HepG2 (cell line): Measurements from ENCODE around the gene BAG3. TPM values are rescaled to one million over a fixed set of nuclear protein-coding genes. Genes with fewer than 3 reads are reported as not detected.

Source experiments
- ATAC-seq: fragments of 200-7000 bp; cut with Tn5 transposase; 3 replicates; pipeline ENCODE4 v1.9.1; 2020; ENCODE audit warnings: mild to moderate bottlenecking, moderate library complexity
- BruUV-seq: library from RNA; stranded (reverse); fragments of 400-500 nt; replicated peaks from 2 replicates; lab custom pipeline; 2021; lab: Mats Ljungman, UMichigan
- CTCF ChIA-PET: fragments of 300-600 bp; formaldehyde crosslinking; extraction: SDS; loops from one replicate; lab custom pipeline; 2021; ENCODE audit warnings: low total read pairs, inconsistent platforms, low intra/inter-chr PET ratio; lab: Yijun Ruan, JAX
- POLR2A ChIA-PET: fragments of 350-600 bp; sonication (Branson Sonifier 250); formaldehyde crosslinking; loops from one replicate; lab custom pipeline; 2020; ENCODE audit warnings: antibody characterized with exemption, inconsistent platforms; lab: Yijun Ruan, JAX
- DNase-seq: peaks from one replicate; pipeline ENCODE4 v3.0.0-alpha.2; 2015; ENCODE audit warnings: low spot score
- FAIRE-seq: peaks from 3 replicates; lab custom pipeline; 2011; peaks lifted over from hg19 to GRCh38; lab: Jason Lieb, UNC
- H2AFZ ChIP-seq: one replicate; pipeline ENCODE4 v1.6.1; 2011; ENCODE audit warnings: low read length, inconsistent platforms
- H3K27ac ChIP-seq: fragments of 300-600 bp; 3 replicates; pipeline ENCODE4 v1.8.0; 2011; ENCODE audit warnings: mixed run types, mild to moderate bottlenecking, mixed read lengths, low read length, inconsistent platforms; ENCODE audit not compliant: insufficient read depth; ENCODE audit errors: extremely low read length
- H3K27me3 ChIP-seq, 2 experiments: fragments of 200-600 bp in 1 of 2; 2 replicates in 1 of 2; 3 replicates in 1 of 2; pipeline versions ENCODE4 v1.6.0 to v1.8.0; 2011; ENCODE audit warnings: low read length in 2 of 2, mild to moderate bottlenecking in 2 of 2, moderate library complexity in 2 of 2, inconsistent platforms in 1 of 2; ENCODE audit not compliant: insufficient read depth in 2 of 2, control insufficient read depth in 1 of 2
- H3K36me3 ChIP-seq, 2 experiments: fragments of 200-600 bp in 1 of 2; replicated peaks in 1 of 2; 2 replicates in 1 of 2; 3 replicates in 1 of 2; pipeline versions ENCODE4 v1.5.1 to v1.8.0; 2011; ENCODE audit warnings: low read length in 2 of 2, inconsistent platforms in 1 of 2; ENCODE audit not compliant: insufficient read depth in 2 of 2, control insufficient read depth in 1 of 2
- H3K4me1 ChIP-seq: 2 replicates; pipeline ENCODE4 v1.5.1; 2012; ENCODE audit warnings: low read length, inconsistent platforms; ENCODE audit not compliant: insufficient read depth
- H3K4me2 ChIP-seq: 2 replicates; pipeline ENCODE4 v1.6.0; 2011; ENCODE audit warnings: low read depth, low read length, inconsistent platforms
- H3K4me3 ChIP-seq, 3 experiments: fragments of 200-600 bp in 1 of 3; sonication (generic), shearing (Covaris generic) in 1 of 3; replicated peaks in 1 of 3; 2 replicates each; pipeline ENCODE4 v1.5.1; 2011 to 2016; ENCODE audit warnings: low read length in 3 of 3, inconsistent platforms in 2 of 3, low read depth in 2 of 3, mild to moderate bottlenecking in 2 of 3, control low read depth in 1 of 3, mixed read lengths in 1 of 3; ENCODE audit not compliant: insufficient read depth in 1 of 3
- H3K79me2 ChIP-seq: one replicate; pipeline ENCODE4 v1.6.1; 2011; ENCODE audit warnings: low read length, inconsistent platforms; ENCODE audit not compliant: insufficient read depth
- H3K9ac ChIP-seq: 2 replicates; pipeline ENCODE4 v1.6.0; 2011; ENCODE audit warnings: mild to moderate bottlenecking, low read depth, low read length, inconsistent platforms; ENCODE audit not compliant: insufficient read depth
- H3K9me3 ChIP-seq: 2 replicates; pipeline ENCODE4 v1.5.1; 2012; ENCODE audit warnings: mild to moderate bottlenecking, low read length
- H4K20me1 ChIP-seq: 2 replicates; pipeline ENCODE4 v1.6.0; 2011; ENCODE audit warnings: inconsistent platforms, mild to moderate bottlenecking, low read length, moderate library complexity; ENCODE audit not compliant: insufficient read depth
- ASH2L ChIP-seq: fragments of 300-600, 200-600 bp; sonication (generic); IDR thresholded peaks from 2 replicates; pipeline ENCODE4 v1.7.0; 2017; ENCODE audit warnings: low read depth, mild to moderate bottlenecking, moderate library complexity, mixed read lengths, low read length; ENCODE audit not compliant: insufficient read length
- GLMP ChIP-seq: sonication (generic); formaldehyde crosslinking; IDR thresholded peaks from 2 replicates; pipeline ENCODE4 v1.9.0; 2021; ENCODE audit warnings: missing genetic modification reagents, mild to moderate bottlenecking, borderline replicate concordance
- HMGXB3 ChIP-seq: sonication (generic); formaldehyde crosslinking; IDR thresholded peaks from 2 replicates; pipeline ENCODE4 v1.4.0; 2020; ENCODE audit warnings: missing genetic modification reagents, borderline replicate concordance
- KDM4B ChIP-seq: sonication (generic); formaldehyde crosslinking; IDR thresholded peaks from 2 replicates; pipeline ENCODE4 v1.4.0; 2020; ENCODE audit warnings: missing genetic modification reagents
- NBN ChIP-seq: fragments of 450-650 bp; conservative IDR thresholded peaks from 2 replicates; pipeline ENCODE4 v1.6.1; 2017
- NR2F6 ChIP-seq, 2 experiments: IDR thresholded peaks; 2 replicates each; pipeline ENCODE4 v1.6.1; 2016; ENCODE audit warnings: antibody characterized with exemption in 1 of 2, mild to moderate bottlenecking in 1 of 2
- SP5 ChIP-seq: IDR thresholded peaks from 2 replicates; pipeline ENCODE4 v1.6.1; 2016; ENCODE audit warnings: low read depth, borderline replicate concordance
- ZNF644 ChIP-seq: IDR thresholded peaks from 2 replicates; pipeline ENCODE4 v1.6.1; 2016; ENCODE audit warnings: low read depth
- ZNF710 ChIP-seq: sonication (generic); formaldehyde crosslinking; IDR thresholded peaks from 2 replicates; pipeline ENCODE4 v1.5.0; 2020; ENCODE audit warnings: mild to moderate bottlenecking, missing genetic modification reagents, borderline replicate concordance
- WGBS: methylation state at CpG from one replicate; pipeline ENCODE4 v1.1.6; 2017; ENCODE audit warnings: low lambda C conversion rate; 5-methylcytosine and 5-hydroxymethylcytosine counted together
- in situ Hi-C: cut with HindIII; loops from 2 replicates; pipeline ENCODE4 v1.10.0; 2017; ENCODE audit warnings: low pct_unique_long_range_greater_than_20kb; ENCODE audit not compliant: extremely low pct_ligation_motif_present
- intact Hi-C: fragments of 100-400 bp; cut with micrococcal nuclease; formaldehyde crosslinking; loops from one replicate; pipeline ENCODE4 v1.10.0; 2022; ENCODE audit not compliant: unreplicated experiment
- polyA plus RNA-seq, 8 experiments: library from polyadenylated mRNA; depleted of rRNA in 3 of 8; stranded (reverse) in 7 of 8; unstranded in 1 of 8; fragments of >200 nt; fragmentation: Illumina TruSeq in 4 of 8; extraction: Trizol in 4 of 8; gene quantifications; 2 replicates each; pipeline versions ENCODE4 v1.2.1 to v1.2.3, GENCODE V29; 2011 to 2016; ENCODE audit warnings: low read depth in 4 of 8, missing spikeins in 1 of 8, mixed read lengths in 1 of 8; ENCODE audit not compliant: insufficient read depth in 1 of 8
- total RNA-seq, 5 experiments: library from RNA; depleted of rRNA; stranded (reverse); fragments of >200 nt; fragmentation: Illumina TruSeq; extraction: Trizol; gene quantifications; 2 replicates each; pipeline ENCODE4 v1.2.3, GENCODE V29; 2016; ENCODE audit warnings: low read depth in 1 of 5

BAG3 gene
- total and polyA plus RNA-seq, 2 of the 13 experiments (the other 11 are each of a cell fraction or from before 2014, with no cell fraction given) = 2.9 to 6.7 TPM

GRCh38 chr10:119691726-119692125, 40.5 kb downstream of the BAG3 start:
- ATAC-seq = no peak
- CTCF ChIA-PET = no interaction called here
- POLR2A ChIA-PET = no interaction called here
- FAIRE-seq = no peak
- no TSS peak for BruUV-seq
- no peaks in the 10 kb centered on the region for H3K9me3 ChIP-seq
- no peak for TF ChIP-seq KDM4B (CRISPR knock-in tag)
- TF ChIP-seq, all 625 proteins: peak for 0
- 80% methylated on average over 2 of the region's 3 CpGs for whole genome bisulfite sequencing
- Histone ChIP-seq H3K9ac (no peak overlapping the region), H3K4me3 (no peak overlapping the region), H3K4me2 (no peak overlapping the region), H2AFZ (no peak overlapping the region), H4K20me1 (no peaks in the 10 kb centered on the region), H3K79me2 (no peaks in the 10 kb centered on the region), H3K36me3 (no peaks in the 10 kb centered on the region), H3K27ac (no peak overlapping the region), H3K27me3 (no peaks in the 10 kb centered on the region; a peak in 1 of 5 replicates), H3K4me1 (peaks cover 43% of the 10 kb centered on the region)
- in situ Hi-C loops = loop anchor here (25.0 kb wide), 1 partner anchor 646 kb away; no protein-coding TSS in a partner anchor
- intact Hi-C loops = no loop called here
- no peak for DNase-seq

- Histone ChIP-seq H3K4me2 (peak overlapping the region; percentile 62), H4K20me1 (no peaks in the 10 kb centered on the region), H3K27ac (peak overlapping the region; percentile 31), H3K27me3 (no peaks in the 10 kb centered on the region), H3K4me3 (peak overlapping the region in 1 of 3 experiments; percentile 24; a peak in 2 of 6 replicates), H3K79me2 (no peaks in the 10 kb centered on the region), H3K36me3 (no peaks in the 10 kb centered on the region), H3K9me3 (no peaks in the 10 kb centered on the region), H3K4me1 (peaks cover 36% of the 10 kb centered on the region), H2AFZ (peak overlapping the region; percentile 90), H3K9ac (peak overlapping the region; percentile 59)
- POLR2A ChIA-PET = no interaction called here
- intact Hi-C loops = no loop called here
- WGBS = 36% methylated on average over 3 of the region's 6 CpGs
- DNase-seq = peak; percentile 74
- in situ Hi-C loops = loop anchor here (25.0 kb wide), 1 partner anchor 644 kb away; no protein-coding TSS in a partner anchor
- CTCF ChIA-PET = no interaction called here
- BruUV-seq = no TSS peak
- FAIRE-seq = peak; percentile 50
- ATAC-seq = peak; percentile 79
- peak; percentile 67 for TF ChIP-seq NR2F6 (IDR thresholded peaks at IDR 0.05)
- peak; percentile 85 for TF ChIP-seq NR2F6 (CRISPR knock-in tag; IDR thresholded peaks at IDR 0.05)
- TF ChIP-seq ASH2L = peak; percentile 31
- TF ChIP-seq ZNF710 (CRISPR knock-in tag) = peak; percentile 13; the same call in 1 of the 2 replicates
- peak; percentile 21; the same call in 1 of the 2 replicates for TF ChIP-seq SP5 (CRISPR knock-in tag)
- no peak for TF ChIP-seq GLMP (CRISPR knock-in tag)
- no peak for TF ChIP-seq NBN
- 0 out of 2 replicates have a peak, but pooled peaks have one; percentile 24 for TF ChIP-seq ZNF644
- TF ChIP-seq HMGXB3 (CRISPR knock-in tag) = no peak
These were observed 42.2 kb downstream of the BAG3 start for GRCh38 chr10:119693262-119693957.
